Activated CD8-positive, alpha-beta memory T cell treated with anti-CD3 and anti-CD28 coated beads for 4 hours (primary cell): ENCODE results near the gene RAB11A.
"Not testable (repeated sequence)": the region's sequence is repeated elsewhere in the genome, so short reads cannot be mapped to it uniquely, and the experiment has no call there.

ENCODE experiments used
- DNase-seq, 2 donors: peaks; one replicate each; pipeline ENCODE4 v3.0.0-alpha.2; 2020; ENCODE audit warnings: low read depth in 2 of 2

RAB11A gene

GRCh38 chr15:65845826-65846519 is 23.3 kb upstream of the RAB11A start:
- DNase-seq = no peak

- no peak for DNase-seq
These were observed 21.3 kb upstream of the RAB11A start for GRCh38 chr15:65847989-65848388.

GRCh38 chr15:65851981-65852380 is 17.3 kb upstream of the RAB11A start:
- no peak for DNase-seq

- peak; percentile 66 to 68 for DNase-seq
These were observed 12.4 kb upstream of the RAB11A start for GRCh38 chr15:65856821-65857455.

DNA sequence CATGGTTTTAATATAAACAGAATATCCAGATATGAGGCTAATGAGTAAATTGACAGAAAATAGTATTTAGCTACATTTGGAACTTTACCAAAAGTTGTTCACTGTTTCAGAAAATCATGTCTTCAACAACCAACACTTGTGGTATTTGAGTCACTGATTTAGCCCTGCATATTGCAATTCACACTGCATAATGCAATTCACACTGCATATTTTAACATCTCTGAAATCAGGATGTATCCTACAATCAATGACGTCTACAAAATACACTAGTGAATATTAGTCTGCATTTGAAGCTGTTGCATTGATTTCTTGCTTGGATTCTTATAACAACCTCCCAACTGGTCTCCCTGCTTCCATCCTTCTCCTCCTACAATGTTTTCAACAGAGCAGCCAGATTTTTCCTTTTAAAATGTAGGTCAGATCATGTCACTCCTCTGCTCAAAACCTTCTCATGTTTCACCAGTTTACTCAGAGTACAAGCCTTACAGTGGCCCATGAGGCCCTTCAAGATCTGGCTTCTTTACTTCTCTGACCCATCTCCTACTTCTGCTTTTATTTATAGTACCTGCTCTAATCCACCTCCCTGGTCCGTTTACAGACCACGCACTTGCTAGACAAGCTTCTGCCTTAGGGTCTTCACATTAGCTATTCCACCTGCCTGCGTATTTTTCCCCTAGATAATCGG is 11.4 kb upstream of the RAB11A start:
- no peak for DNase-seq

DNA sequence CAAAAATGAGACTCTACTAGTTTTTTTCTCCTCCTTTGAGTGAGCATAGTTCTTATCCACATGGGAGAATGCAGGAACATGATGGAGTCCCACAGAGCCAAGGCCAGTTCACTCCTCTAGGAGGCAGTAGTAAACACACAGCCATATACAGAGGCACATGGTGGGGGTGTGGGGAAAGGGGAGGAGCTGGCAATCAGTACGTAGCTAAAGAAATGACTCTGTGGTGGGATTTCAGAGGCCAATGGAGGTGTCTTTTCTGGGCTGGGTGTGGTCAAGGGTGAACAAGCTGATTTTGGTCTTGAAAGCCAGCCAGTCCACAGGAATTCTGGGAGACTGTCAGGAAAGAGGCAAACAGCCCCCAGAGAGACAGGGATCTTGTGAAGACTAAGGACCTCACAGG is 6.6 kb upstream of the RAB11A start:
- DNase-seq = peak; percentile 22 to 23

DNA sequence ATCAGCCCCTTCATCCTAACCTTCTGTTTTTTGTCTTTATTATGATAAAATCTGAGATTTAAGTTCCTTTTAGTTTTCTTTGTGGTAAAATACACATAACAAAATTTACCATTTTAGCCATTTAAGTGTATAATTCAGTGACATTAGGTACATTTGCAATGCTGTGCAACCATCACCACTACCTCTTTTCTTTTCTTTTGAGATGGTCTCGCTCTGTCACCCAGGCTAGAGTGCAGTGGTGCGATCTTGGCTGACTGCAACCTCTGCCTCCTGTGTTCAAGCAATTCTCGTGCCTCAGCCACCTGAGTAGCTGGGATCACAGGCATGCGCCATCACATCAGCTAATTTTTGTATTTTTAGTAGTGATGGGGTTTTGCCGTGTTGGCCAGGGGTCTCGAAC is 6.2 kb upstream of the RAB11A start:
- DNase-seq = no peak

- DNase-seq = no peak
These were observed 2.0 kb upstream of the RAB11A start for GRCh38 chr15:65867244-65867643.

DNA sequence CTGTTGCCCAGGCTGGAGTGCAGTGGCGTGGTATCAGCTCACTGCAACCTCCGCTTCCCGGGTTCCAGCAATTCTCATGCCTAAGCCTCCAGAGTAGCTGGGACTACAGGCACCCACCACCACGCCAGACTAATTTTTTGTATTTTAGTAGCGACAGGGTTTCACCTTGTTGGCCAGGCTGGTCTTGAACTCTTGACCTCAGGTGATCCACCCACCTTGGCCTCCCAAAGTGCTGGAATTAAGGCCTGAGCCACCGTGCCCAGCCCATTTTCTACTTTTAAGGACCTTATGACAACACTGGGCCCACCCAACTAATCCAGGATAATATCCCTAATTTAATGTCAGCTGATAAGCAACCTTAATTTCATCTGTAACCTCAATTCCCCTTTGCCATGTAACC is 1.4 kb upstream of the RAB11A start:
- DNase-seq = not testable (repeated sequence)

DNA sequence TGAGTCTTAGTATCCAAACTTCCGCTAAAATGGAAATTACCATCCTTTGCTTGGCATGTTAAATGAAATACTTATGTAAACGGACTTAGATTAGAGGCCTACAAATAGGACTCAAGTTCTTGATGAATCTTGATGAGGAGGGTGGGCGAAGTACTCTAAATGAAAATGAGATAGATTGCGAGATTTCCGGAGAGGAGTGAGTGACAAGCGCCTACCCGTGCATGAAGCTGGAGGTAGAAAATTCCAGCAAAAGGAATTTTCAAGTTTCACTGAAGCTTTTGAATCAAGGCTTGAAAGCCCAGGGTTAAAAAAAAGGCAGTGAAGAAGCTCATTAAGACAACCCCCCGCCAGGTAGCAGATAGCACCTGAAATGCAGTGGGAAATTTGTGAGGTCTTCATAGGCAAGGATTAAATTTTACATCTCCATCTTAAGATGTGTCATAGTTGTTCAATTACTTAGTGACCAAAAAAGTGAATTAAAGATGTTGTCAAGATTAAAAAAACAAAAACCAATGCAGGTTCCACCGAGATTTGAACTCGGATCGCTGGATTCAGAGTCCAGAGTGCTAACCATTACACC is 655 bp upstream of the RAB11A start:
- no peak for DNase-seq

- DNase-seq = no peak
These were observed 922 bp downstream of the RAB11A start for GRCh38 chr15:65869954-65870871.

DNA sequence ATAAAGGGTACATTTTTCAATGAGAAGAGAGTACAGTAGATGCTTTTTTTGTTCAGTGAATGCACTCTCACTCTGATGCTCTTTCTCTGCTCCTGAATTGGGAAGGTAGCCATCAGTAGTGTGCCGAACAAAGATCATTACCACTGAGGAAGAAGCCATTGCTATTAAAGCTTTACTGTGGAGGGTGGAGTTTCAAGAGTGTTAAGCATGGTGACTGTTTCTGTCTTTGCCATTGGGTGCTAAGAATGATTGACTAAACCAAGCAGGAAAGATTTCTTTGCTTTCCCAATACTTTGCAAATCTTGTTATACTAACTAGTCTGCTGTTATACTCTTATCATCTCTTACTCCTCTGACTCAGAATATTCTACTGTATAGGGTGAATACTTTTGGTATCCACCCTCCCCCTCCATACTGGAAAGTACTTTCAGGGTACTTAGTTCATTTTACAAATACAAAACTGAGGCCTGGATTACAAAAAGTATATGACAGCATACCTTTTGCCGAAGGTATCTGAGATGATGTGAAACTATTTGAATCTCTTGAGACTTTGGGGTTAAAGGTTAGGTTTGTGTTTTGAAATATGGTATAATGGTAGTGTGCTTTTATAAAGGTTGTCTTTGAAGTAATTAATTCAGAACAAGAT is 1.7 kb downstream of the RAB11A start:
- DNase-seq = no peak

DNA sequence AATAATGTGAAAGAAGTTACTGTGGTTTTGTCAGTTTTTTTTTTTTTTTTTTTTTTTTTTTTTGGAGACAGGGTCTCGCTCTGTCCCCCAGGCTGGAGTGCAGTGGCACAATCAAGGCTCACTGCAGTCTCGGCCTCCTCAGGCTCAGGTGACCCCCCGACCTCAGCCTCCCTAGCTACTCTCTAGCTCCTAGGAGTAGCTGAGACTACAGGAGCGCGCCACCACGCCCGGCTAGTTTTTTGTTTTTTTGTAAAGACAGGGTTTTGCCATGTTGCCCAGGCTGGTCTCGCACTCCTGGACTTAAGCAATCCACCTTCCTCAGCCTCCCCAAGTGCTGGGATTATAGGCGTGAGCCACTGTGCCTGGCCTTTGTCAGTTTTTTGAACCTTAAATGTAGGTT is 2.6 kb downstream of the RAB11A start:
- not testable (repeated sequence) for DNase-seq

GRCh38 chr15:65872596-65872995 is 3.3 kb downstream of the RAB11A start:
- DNase-seq = not testable (repeated sequence)

GRCh38 chr15:65873256-65873655 is 4.0 kb downstream of the RAB11A start:
- no peak for DNase-seq

DNA sequence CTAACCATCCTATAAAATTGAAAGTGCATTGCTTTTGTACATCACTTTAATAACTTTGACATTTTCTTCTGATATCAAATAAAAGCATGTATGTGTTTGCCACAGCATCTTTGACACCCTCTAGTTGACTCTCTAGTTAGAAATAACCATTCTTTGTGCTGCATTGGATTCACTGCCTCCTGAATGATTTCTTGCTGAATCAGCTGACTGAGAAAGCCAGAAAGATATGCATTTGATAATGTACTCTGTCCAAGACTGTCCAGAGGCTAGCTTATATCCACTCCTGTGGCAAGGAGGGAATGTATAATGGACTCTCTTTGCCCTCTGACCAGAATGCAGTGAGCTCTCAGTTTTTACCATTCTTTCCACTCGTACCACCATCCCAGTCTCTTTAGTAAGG is 6.2 kb downstream of the RAB11A start:
- DNase-seq = no peak

DNA sequence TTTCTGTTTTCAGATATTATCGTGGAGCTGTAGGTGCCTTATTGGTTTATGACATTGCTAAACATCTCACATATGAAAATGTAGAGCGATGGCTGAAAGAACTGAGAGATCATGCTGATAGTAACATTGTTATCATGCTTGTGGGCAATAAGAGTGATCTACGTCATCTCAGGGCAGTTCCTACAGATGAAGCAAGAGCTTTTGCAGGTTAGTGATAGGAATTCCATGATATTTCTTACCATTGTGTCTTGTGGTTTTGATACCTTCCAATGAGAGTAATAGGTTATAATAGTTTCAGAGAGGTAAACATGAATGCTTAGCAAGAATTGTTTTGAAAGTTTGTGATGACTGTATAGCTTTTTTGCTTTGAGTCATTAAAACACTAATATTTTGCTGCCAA is 8.5 kb downstream of the RAB11A start:
- DNase-seq = no peak

DNA sequence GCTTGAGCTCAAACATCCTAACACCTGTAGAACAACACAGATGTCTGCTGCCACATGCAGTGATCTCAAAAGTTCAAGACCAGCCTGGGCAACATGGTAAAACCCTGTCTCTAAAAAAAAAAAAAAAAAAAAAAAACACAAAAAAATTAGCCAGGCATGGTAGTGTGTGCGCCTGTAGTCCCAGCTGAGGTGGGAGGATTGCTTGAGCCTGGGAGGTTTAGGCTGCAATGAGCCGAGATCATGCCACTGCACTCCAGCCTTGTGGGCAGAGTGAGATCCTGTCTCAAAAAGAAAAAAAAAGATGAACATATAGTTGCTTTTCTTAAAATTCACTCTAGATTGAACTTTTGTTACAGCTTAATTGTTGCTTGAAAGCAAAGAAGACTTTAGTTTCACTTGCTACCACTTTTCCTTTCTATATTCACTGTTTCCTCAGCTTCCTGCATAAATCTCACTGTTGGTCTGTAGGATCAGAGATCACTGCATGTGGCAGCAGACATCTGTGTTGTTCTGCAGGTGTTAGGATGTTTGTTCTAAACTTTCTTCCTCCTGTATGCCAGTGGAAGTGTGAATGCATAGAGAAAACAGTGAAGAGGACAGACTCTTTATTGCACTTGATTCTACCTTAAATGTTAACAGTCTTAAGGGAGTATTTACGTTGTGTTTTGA is 12.6 kb downstream of the RAB11A start:
- no peak for DNase-seq

DNA sequence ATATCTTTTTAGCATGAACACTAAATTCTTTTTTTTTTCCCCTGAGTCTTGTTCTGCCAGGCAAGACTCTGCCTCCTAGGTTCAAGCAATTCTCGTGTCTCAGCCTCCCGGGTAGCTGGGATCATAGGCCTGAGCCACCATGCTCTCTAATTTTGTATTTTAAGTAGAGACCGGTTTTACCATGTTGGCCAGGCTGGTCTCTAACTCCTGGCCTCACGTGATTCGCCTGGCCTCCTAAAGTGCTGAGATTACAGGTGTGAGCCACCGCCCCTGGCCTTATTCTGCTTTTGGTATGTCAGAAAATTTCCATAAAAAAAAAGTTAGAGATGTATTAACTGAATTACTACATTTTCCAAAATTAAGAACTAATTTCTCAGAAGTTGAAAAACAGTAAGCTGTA is 14.3 kb downstream of the RAB11A start:
- no peak for DNase-seq

- DNase-seq = no peak
These were observed 15.2 kb downstream of the RAB11A start for GRCh38 chr15:65884511-65884910.
